Hepatocyte (in vitro differentiated cells): ENCODE measurements around the gene PREX1. TPM values are rescaled to one million over a fixed set of nuclear protein-coding genes. Genes with fewer than 3 reads are reported as not detected.

Experiments used
- DNase-seq: peaks from one replicate; pipeline ENCODE4 v3.0.0-alpha.2; 2016; ENCODE audit warnings: low spot score
- H2AFZ ChIP-seq: fragments of 200-600 bp; sonication (generic); 2 replicates; pipeline ENCODE4 v1.6.0; 2016; ENCODE audit warnings: antibody characterized with exemption, mild to moderate bottlenecking
- H3K27ac ChIP-seq: fragments of 200-600 bp; sonication (generic); 2 replicates; pipeline ENCODE4 v1.5.1; 2016; ENCODE audit warnings: mild to moderate bottlenecking
- H3K27me3 ChIP-seq: fragments of 200-600 bp; sonication (generic); 2 replicates; pipeline ENCODE4 v1.6.1; 2016
- H3K36me3 ChIP-seq: fragments of 200-600 bp; sonication (generic); replicated peaks from 2 replicates; pipeline ENCODE4 v1.5.1; 2016; ENCODE audit warnings: low read depth; ENCODE audit not compliant: insufficient read depth
- H3K4me1 ChIP-seq: fragments of 200-600 bp; sonication (generic); 2 replicates; pipeline ENCODE4 v1.5.1; 2016; ENCODE audit warnings: mild to moderate bottlenecking, moderate library complexity; ENCODE audit not compliant: insufficient read depth
- H3K4me2 ChIP-seq: fragments of 200-600 bp; sonication (generic); 2 replicates; pipeline ENCODE4 v1.6.0; 2016
- H3K4me3 ChIP-seq: fragments of 200-600 bp; sonication (generic); 2 replicates; pipeline ENCODE4 v1.5.1; 2016; ENCODE audit warnings: mild to moderate bottlenecking
- H3K79me2 ChIP-seq: fragments of 200-600 bp; sonication (generic); 2 replicates; pipeline ENCODE4 v1.6.0; 2017; ENCODE audit warnings: mild to moderate bottlenecking
- H3K9me2 ChIP-seq: fragments of 200-600 bp; sonication (generic); replicated peaks from 2 replicates; pipeline ENCODE4 v1.6.0; 2017; ENCODE audit warnings: mild to moderate bottlenecking; ENCODE audit not compliant: insufficient read depth
- H3K9me3 ChIP-seq: fragments of 200-600 bp; sonication (generic); 2 replicates; pipeline ENCODE4 v1.5.1; 2016; ENCODE audit warnings: low read depth, mild to moderate bottlenecking
- H4K20me1 ChIP-seq: fragments of 200-600 bp; sonication (generic); 2 replicates; pipeline ENCODE4 v1.6.0; 2016; ENCODE audit warnings: mild to moderate bottlenecking; ENCODE audit not compliant: insufficient read depth, poor library complexity, severe bottlenecking
- EZH2 ChIP-seq: fragments of 200-600 bp; sonication (generic); IDR thresholded peaks from 2 replicates; pipeline ENCODE4 v1.6.1; 2016; ENCODE audit warnings: antibody characterized with exemption, mild to moderate bottlenecking, borderline replicate concordance
- EZH2phosphoT487 ChIP-seq: fragments of 200-600 bp; sonication (generic); IDR thresholded peaks from one replicate; pipeline ENCODE4 v1.6.1; 2018; ENCODE audit warnings: antibody characterized with exemption, mild to moderate bottlenecking, low read depth, moderate library complexity; ENCODE audit not compliant: unreplicated experiment, severe bottlenecking
- WGBS: methylation state at CpG from one replicate; pipeline ENCODE4 v1.1.6; 2016; ENCODE audit warnings: low lambda C conversion rate; ENCODE audit errors: missing lambda C conversion rate; 5-methylcytosine and 5-hydroxymethylcytosine counted together
- polyA plus RNA-seq: library from polyadenylated mRNA; unstranded; fragments of >200 nt; fragmentation: Nextera tagmentation; extraction: Ambion mirVana; gene quantifications from 2 replicates; pipeline ENCODE4 v1.2.1, GENCODE V29; 2016
- total RNA-seq: library from RNA; depleted of rRNA; stranded (reverse); fragments of >200 nt; gene quantifications from 2 replicates; pipeline ENCODE4 v1.2.3, GENCODE V29; 2014
- TF ChIP-seq, protein P1 (sequence below): fragments of 200-600 bp; sonication (generic); IDR thresholded peaks from 2 replicates; pipeline ENCODE4 v1.5.1; 2016; ENCODE audit warnings: antibody characterized with exemption, mild to moderate bottlenecking; ENCODE audit not compliant: poor library complexity

The PREX1 gene
- total and polyA plus RNA-seq, 2 experiments from 2014 or later = 1.8 to 2.9 TPM

GRCh38 chr20:48638546-48638945, 189.3 kb downstream of the PREX1 start:
- Histone ChIP-seq H3K4me1 (no peaks in the 10 kb centered on the region), H3K27ac (no peak overlapping the region), H3K4me3 (no peak overlapping the region), H3K9me2 (no peaks in the 10 kb centered on the region), H3K36me3 (no peaks in the 10 kb centered on the region), H3K79me2 (no peaks in the 10 kb centered on the region), H3K9me3 (no peaks in the 10 kb centered on the region), H3K27me3 (no peaks in the 10 kb centered on the region), H4K20me1 (no peaks in the 10 kb centered on the region), H2AFZ (no peak overlapping the region), H3K4me2 (no peak overlapping the region)
- 89% methylated on average over 11 of the region's 11 CpGs for WGBS
- TF ChIP-seq EZH2phosphoT487 (no peak), EZH2 (no peak)
- TF ChIP-seq, protein P1, sequence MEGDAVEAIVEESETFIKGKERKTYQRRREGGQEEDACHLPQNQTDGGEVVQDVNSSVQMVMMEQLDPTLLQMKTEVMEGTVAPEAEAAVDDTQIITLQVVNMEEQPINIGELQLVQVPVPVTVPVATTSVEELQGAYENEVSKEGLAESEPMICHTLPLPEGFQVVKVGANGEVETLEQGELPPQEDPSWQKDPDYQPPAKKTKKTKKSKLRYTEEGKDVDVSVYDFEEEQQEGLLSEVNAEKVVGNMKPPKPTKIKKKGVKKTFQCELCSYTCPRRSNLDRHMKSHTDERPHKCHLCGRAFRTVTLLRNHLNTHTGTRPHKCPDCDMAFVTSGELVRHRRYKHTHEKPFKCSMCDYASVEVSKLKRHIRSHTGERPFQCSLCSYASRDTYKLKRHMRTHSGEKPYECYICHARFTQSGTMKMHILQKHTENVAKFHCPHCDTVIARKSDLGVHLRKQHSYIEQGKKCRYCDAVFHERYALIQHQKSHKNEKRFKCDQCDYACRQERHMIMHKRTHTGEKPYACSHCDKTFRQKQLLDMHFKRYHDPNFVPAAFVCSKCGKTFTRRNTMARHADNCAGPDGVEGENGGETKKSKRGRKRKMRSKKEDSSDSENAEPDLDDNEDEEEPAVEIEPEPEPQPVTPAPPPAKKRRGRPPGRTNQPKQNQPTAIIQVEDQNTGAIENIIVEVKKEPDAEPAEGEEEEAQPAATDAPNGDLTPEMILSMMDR = no peak
- DNase-seq = no peak

DNA sequence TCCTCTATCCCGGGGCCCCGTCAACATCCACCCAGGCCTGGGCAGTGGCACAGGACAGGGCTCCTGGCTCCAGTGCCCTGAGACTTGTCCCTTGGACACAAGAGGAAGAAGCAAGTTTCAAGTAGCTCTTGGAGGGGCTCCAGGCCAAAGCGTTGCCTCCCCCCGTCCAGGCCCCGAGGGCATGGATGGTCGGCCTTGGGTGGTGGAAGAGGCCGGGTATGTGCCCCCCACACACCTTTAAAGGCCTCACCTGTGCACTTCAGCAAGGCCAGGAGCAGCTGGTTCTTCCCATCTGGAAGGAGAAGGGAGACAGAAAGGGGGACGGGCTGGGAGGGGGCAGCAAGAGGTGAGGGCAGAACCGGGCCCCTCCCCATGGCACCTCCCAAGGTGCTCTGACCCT, 190.3 kb downstream of the PREX1 start:
- H3K27ac ChIP-seq = no peak overlapping the region
- no peak for DNase-seq
- H3K4me3 ChIP-seq = no peak overlapping the region
- no peaks in the 10 kb centered on the region for H3K27me3 ChIP-seq
- no peaks in the 10 kb centered on the region for H3K4me1 ChIP-seq
- H3K79me2 ChIP-seq = no peaks in the 10 kb centered on the region
- no peaks in the 10 kb centered on the region for H4K20me1 ChIP-seq
- TF ChIP-seq, protein P1 = no peak
- TF ChIP-seq EZH2 (no peak), EZH2phosphoT487 (no peak)
- no peaks in the 10 kb centered on the region for H3K9me2 ChIP-seq
- 95% methylated on average over 9 of the region's 9 CpGs for WGBS
- no peak overlapping the region for H3K4me2 ChIP-seq
- no peak overlapping the region for H2AFZ ChIP-seq
- H3K36me3 ChIP-seq = no peaks in the 10 kb centered on the region
- H3K9me3 ChIP-seq = no peaks in the 10 kb centered on the region

DNA sequence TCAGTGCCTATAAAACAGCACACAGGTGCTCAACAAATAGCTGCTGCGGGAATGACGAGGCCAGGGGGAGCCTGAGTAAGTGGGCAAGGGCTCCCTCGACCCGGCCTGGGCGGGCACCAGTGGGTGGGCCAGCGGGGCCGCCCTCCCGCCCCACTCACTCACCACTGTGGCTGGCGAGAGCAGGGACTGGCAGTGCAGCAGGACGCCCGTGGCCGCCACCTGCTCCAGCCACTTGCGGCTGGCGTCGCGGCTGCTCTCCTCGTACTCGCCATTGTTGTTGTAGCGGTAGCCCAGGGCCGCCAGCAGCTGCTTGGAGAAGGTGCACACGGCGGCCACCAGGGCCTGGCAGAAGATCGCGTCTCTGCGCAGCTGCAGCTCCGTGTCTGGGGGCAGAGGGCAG, 191.5 kb downstream of the PREX1 start:
- WGBS = 96% methylated on average over 26 of the region's 26 CpGs

More for the DNA sequence above, 191.5 kb downstream of the PREX1 start:
- no peaks in the 10 kb centered on the region for H3K9me2 ChIP-seq
- no peaks in the 10 kb centered on the region for H3K36me3 ChIP-seq
- H3K79me2 ChIP-seq = no peaks in the 10 kb centered on the region
- no peak overlapping the region for H3K4me2 ChIP-seq
- H4K20me1 ChIP-seq = no peaks in the 10 kb centered on the region
- no peak for DNase-seq
- H3K4me1 ChIP-seq = no peaks in the 10 kb centered on the region
- H3K27ac ChIP-seq = no peak overlapping the region
- H3K27me3 ChIP-seq = no peaks in the 10 kb centered on the region
- no peaks in the 10 kb centered on the region for H3K9me3 ChIP-seq
- no peak overlapping the region for H3K4me3 ChIP-seq
- H2AFZ ChIP-seq = no peak overlapping the region
- TF ChIP-seq, protein P1 = no peak
- TF ChIP-seq EZH2 = no peak
- no peak for TF ChIP-seq EZH2phosphoT487
